ENCODE data around the gene B3GNT3. TPM values are rescaled to one million over a fixed set of nuclear protein-coding genes. Genes with fewer than 3 reads are reported as not detected.

Gene B3GNT3
- total RNA-seq, 1 donor from 2014 or later, result not detected

GRCh38 chr19:17751103-17751911, 43.6 kb upstream of the B3GNT3 start, which contains the start of gene FCHO1:
Gene FCHO1 (plus strand): TSS chr19:17751477. CDS start chr19:17755165, 3,688 bp downstream.
- no peaks in the 10 kb centered on the region for H3K36me3 Mint-ChIP-seq (ENCODE audit: unreplicated experiment)
- no peak within 1 kb of the TSS for H3K27ac Mint-ChIP-seq (ENCODE audit: unreplicated experiment)
- H3K9me3 Mint-ChIP-seq (ENCODE audit: unreplicated experiment), result no peaks in the 10 kb centered on the region
- H3K4me1 Mint-ChIP-seq (ENCODE audit: unreplicated experiment), result peaks cover 14% of the 10 kb centered on the region
- no peak for TF ChIP-seq CTCF (IDR thresholded peaks at IDR 0.05)
- no peaks in the 10 kb centered on the region for H3K27me3 Mint-ChIP-seq (ENCODE audit: unreplicated experiment)
- H3K4me3 Mint-ChIP-seq (ENCODE audit: unreplicated experiment), result no peak within 1 kb of the TSS
- DNase-seq (ENCODE audit: extremely low spot score, unreplicated experiment), result no peak

GRCh38 chr19:17751912-17752273, 43.0 kb upstream of the B3GNT3 start:
- Mint-ChIP-seq H3K27ac (ENCODE audit: unreplicated experiment) (no peak overlapping the region), H3K4me3 (ENCODE audit: unreplicated experiment) (no peak overlapping the region), H3K4me1 (ENCODE audit: unreplicated experiment) (peaks cover 18% of the 10 kb centered on the region), H3K27me3 (ENCODE audit: unreplicated experiment) (no peaks in the 10 kb centered on the region), H3K36me3 (ENCODE audit: unreplicated experiment) (no peaks in the 10 kb centered on the region), H3K9me3 (ENCODE audit: unreplicated experiment) (no peaks in the 10 kb centered on the region)
- TF ChIP-seq CTCF (IDR thresholded peaks at IDR 0.05), result no peak
- no peak for DNase-seq (ENCODE audit: extremely low spot score, unreplicated experiment)

GRCh38 chr19:17752865-17753639, 41.9 kb upstream of the B3GNT3 start:
- no peaks in the 10 kb centered on the region for H3K27me3 Mint-ChIP-seq (ENCODE audit: unreplicated experiment)
- H3K4me1 Mint-ChIP-seq (ENCODE audit: unreplicated experiment), result peaks cover 20% of the 10 kb centered on the region
- no peak overlapping the region for H3K27ac Mint-ChIP-seq (ENCODE audit: unreplicated experiment)
- no peaks in the 10 kb centered on the region for H3K9me3 Mint-ChIP-seq (ENCODE audit: unreplicated experiment)
- no peak for TF ChIP-seq CTCF (IDR thresholded peaks at IDR 0.05)
- no peak overlapping the region for H3K4me3 Mint-ChIP-seq (ENCODE audit: unreplicated experiment)
- DNase-seq (ENCODE audit: extremely low spot score, unreplicated experiment), result no peak
- H3K36me3 Mint-ChIP-seq (ENCODE audit: unreplicated experiment), result no peaks in the 10 kb centered on the region

- Mint-ChIP-seq H3K36me3 (ENCODE audit: unreplicated experiment) (no peaks in the 10 kb centered on the region), H3K4me3 (ENCODE audit: unreplicated experiment) (no peak overlapping the region), H3K9me3 (ENCODE audit: unreplicated experiment) (no peaks in the 10 kb centered on the region), H3K27ac (ENCODE audit: unreplicated experiment) (no peak overlapping the region), H3K4me1 (ENCODE audit: unreplicated experiment) (peaks cover 20% of the 10 kb centered on the region), H3K27me3 (ENCODE audit: unreplicated experiment) (no peaks in the 10 kb centered on the region)
- no peak for DNase-seq (ENCODE audit: extremely low spot score, unreplicated experiment)
- TF ChIP-seq CTCF (IDR thresholded peaks at IDR 0.05), result no peak
These were observed 41.0 kb upstream of the B3GNT3 start for GRCh38 chr19:17753976-17754375.

Data from osteocyte (in vitro differentiated cells).